GM18507 (cell line): ENCODE results near the gene POMC.
"Not testable (repeated sequence)": the region's sequence is repeated elsewhere in the genome, so short reads cannot be mapped to it uniquely, and the experiment has no call there.

Experiments
- DNase-seq: peaks from one replicate; pipeline ENCODE4 v3.0.0; 2011; ENCODE audit warnings: low read depth; ENCODE audit not compliant: insufficient read length; ENCODE audit errors: extremely low spot score
- FAIRE-seq: peaks from 2 replicates; lab custom pipeline; 2011; peaks lifted over from hg19 to GRCh38; lab: Jason Lieb, UNC

Gene POMC

DNA sequence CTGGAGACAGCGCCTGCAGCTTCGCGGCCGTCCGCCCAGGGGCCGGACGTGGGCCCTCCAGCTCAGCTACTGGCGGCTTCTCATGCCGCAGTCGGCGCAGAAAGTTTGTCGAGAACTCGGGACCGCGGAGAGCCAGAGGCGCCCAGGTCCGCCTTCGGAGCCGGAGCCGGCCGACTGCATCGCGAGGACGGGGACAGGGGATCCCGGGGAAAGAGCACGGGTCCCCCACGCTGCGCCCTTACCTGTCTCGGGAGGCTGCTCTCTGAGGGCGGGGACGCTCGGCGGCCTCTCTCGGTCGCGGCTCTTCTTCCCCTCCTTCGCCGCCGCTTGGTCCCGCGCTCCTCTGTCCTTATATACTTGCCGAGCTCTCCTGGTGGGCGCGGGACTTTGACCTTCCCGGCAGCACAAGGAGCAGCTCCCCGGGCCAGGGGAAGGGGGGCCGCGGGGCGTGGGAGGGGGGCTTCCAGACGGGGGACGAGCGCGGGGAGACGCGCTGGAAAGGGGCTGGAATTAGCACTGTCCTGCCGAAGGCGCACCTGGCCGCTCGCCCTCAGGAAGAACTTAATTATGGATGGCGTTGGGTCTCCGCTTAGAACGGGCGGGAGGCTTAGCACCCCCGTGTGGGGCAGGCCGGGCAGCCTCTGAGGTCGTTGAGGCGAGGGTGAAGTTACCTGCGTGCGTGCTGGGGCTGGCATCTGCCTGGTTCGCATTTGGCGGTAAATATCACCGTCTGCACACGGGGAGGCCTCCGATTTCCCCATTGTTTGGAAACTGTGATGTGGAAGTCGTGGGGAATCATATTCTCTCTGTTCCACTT lies at the start of gene POMC:
Gene POMC, minus strand, starts transcription at position 325 of the 817 bp plus-strand sequence. CDS start 3,808 bp downstream, outside the sequence.
- FAIRE-seq (no peak), DNase-seq (no peak)

DNA sequence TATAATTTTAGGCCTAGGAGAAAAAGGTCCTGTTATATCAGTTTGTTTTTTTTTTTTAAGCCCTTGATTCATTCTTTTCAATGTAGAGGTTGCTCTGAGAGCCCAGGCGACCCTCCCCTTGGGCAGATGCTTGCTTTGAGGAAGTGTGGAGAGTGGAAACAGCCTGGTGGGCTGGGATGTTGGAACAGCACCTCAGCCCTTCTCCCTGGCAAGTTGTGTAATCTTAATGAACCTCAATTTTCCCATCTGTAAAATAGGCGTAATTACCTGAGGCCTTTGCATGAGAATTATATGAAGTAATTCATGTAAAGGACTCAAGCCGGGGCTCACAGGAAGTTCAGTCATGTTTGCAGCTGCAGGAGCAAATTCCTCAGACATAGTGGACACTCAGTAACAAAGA lies 49.7 kb upstream of the POMC start:
- no peak for DNase-seq
- no peak for FAIRE-seq

DNA sequence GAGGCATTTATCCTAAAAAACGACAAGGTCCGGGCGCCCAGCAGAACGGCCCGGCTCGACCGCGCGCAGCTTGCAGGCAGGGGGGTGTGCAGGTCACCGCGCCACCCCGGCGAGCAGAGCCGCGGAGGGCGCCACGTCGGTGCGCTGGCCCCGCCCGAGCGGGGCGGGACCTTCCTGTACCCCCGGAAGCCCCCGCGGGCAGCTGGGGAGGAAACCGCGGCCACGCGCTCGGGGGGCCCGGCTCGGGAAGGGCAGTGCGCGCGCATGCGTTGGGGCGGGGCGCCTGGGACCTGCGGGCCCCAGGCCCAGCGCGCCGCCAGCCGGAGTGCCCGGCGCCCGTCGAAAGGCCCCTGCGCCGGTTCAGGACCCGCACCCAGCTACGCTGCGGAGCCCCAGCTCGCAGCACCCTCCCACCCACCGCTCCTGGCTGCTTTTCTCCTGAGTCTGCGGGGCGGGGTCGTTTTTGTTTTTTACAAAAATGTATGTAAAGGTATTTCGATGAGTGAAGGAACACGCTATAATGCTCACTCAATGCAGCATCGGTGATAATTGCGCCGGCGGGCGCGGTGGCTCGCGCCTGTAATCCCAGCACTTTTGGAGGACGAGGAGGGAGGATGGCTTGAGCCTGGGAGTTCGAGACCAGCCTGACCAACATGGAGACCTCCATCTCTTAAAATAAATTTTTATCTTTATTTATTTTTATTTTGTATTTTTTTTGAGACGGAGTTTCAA lies 47.7 kb upstream of the POMC start:
- DNase-seq (peak; percentile 70), FAIRE-seq (peak; percentile 26)

- FAIRE-seq (no peak), DNase-seq (no peak)
These were observed 46.9 kb upstream of the POMC start for GRCh38 chr2:25215232-25215631.

DNA sequence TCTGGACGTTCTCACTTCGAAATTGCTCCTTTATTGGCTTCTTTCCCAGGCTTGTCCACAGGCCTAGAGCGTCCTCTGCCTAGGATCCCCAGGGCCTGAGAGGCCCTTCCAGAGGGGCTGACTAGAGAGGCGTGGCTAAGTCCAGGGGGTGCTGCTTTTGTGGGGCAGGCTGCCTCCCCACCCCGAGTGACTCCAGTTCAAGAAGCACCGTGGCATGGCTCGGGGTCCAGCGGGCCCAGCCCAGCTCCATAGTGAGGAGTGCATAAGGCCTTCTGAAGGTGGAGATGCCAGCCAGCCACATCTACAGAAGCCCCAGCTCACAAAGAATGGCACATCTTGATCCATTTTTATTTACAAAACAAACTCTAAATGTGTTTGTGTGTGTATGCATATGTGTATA lies 44.8 kb upstream of the POMC start:
- FAIRE-seq, result no peak
- DNase-seq, result no peak

- DNase-seq, FAIRE-seq: not testable (repeated sequence)
These were observed 42.5 kb upstream of the POMC start for GRCh38 chr2:25210923-25211322.

GRCh38 chr2:25207078-25207545 lies 38.7 kb upstream of the POMC start:
- DNase-seq (no peak), FAIRE-seq (no peak)

GRCh38 chr2:25204190-25204838 lies 35.9 kb upstream of the POMC start:
- FAIRE-seq, result no peak
- no peak for DNase-seq

DNA sequence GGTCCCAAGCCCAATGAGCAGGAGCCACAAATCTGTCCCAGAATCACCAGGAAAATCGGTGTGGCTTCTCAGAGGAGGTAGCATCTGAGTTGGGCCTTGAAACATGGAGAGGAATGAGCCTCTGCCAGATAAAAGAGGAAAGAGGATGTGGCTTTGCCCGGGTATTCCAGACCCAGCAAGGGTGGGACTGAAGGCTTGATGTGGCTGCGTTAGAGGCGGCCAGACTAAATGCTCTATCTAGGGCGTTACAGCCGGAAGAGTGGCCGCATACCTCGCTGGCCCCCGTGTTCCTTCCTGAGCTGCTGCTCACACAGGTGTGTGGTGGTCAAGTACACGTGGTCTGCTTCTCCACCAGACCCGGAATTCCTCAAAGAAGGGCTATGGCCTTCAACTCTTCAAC lies 33.9 kb upstream of the POMC start:
- no peak for DNase-seq
- FAIRE-seq, result no peak

- DNase-seq (no peak), FAIRE-seq (no peak)
These were observed 33.4 kb upstream of the POMC start for GRCh38 chr2:25201794-25202193.

- DNase-seq (no peak), FAIRE-seq (no peak)
These were observed 32.9 kb upstream of the POMC start for GRCh38 chr2:25201265-25201664.

GRCh38 chr2:25198576-25198975 lies 30.2 kb upstream of the POMC start:
- DNase-seq (no peak), FAIRE-seq (no peak)

- DNase-seq (no peak), FAIRE-seq (no peak)
These were observed 29.8 kb upstream of the POMC start for GRCh38 chr2:25198209-25198525.

GRCh38 chr2:25197336-25198208 lies 29.2 kb upstream of the POMC start:
- DNase-seq, result no peak
- no peak for FAIRE-seq

DNA sequence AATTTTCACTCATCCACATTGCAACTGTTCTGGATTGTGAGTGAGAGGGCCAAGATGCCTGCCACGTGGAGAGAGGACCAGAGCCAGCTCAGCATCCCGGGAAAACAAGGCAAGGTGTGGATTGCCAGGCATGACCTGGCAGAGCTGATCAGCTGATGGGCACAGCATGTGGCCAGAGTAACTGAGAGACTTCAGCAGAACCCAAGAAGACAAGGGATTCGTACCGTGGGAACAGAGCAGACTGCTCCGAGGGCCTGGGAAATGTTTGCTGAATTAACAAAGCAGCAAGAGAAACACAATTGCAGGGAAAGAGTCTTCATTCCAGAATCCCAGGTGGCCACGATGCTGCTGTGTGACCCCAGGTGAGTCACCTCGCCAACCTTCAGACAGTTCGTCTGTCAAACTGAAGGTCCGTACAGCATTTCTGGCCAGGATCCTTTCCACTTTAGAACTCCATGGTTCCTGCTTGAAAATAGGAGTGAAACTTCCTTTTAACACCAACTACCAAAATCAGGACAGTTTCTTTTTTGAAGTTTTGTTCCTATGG lies 26.3 kb upstream of the POMC start:
- no peak for DNase-seq
- FAIRE-seq, result no peak

DNA sequence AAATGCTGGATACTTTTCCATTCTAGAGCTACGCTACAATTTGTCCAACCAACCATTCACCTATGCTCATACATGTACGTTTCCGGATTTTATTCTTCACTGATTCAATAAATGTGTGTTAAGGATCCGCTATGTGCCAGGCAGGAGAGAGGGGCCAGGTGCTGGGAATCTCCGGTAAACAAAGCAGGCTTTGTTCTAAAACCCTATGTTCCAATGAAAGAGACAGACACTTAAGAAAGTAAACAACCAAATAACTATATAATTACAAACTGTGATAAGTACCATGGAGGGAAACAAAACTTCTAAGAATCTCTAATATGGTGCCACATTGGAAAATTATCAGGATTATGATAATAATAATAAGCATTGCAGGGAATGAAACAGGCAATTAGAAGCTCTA lies 22.2 kb upstream of the POMC start:
- DNase-seq (no peak), FAIRE-seq (no peak)

DNA sequence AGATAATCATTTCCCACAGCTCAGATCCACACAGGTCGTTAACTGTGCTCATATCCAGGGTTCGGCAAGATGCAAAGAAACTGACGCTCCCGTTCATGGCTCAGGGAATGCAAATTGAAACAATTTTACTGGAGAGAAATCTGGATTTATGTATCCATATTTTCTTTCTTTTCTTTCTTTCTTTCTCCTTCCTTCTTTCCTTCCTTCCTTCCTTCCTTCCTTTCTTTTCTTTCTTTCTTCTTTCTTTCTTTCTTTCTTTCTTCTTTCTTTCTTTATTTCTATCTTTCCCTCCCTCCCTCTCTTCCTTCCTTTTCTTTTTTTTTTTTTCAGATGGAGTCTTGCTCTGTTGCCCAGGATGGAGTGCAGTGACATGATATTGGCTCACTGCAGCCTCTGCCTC lies 20.0 kb upstream of the POMC start:
- no peak for FAIRE-seq

DNA sequence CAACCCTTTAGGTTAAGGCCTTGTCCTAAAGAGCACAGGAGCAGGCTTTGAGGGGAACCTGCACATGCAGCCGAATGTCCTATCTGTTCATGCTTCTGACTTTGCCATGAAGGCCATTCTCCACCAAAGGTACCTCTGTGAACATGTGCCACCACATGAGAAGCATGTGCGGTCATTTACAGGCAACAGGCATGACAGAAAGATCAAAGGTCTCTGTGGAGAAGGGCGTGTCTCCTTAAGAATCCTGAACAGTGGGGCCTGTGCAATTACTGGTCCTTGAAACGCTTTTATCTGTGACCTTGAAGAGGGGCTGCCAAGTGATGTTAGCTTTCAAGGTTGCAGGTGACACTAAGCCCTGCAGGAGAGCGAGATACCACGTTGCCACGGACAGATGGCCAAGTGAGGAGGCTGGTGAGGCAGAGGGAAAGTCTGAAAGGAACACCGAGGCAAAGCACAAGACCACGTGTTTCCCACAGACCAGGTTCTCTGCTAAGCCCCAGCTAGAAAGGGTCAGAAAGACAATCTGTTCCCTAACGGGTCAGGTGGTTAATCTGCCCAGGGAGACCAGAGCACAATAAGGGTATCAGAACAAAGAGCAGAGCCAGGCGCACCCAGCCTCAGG lies 19.5 kb upstream of the POMC start:
- FAIRE-seq (no peak), DNase-seq (no peak)

More for the DNA sequence above, 20.0 kb upstream of the POMC start:
- DNase-seq, result no peak

DNA sequence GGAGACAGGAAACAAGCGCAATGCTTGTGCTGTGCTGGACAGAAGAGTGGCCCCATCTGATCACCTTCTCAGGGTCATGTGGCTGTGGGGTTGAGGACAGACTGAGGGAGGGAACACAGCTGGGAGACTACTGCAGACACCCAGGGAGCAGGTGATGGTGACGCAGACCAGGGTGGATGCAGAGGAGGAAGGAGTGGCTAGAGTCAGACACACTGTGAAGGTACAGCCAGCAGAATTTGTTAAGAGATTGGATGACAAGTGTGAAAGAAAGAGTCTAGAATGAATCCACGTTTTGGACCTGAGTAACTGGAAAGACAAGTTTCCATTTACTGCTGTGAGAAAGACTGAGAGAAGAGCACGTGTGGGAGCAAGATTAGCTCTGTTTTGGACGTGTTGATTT lies 15.9 kb upstream of the POMC start:
- no peak for FAIRE-seq
- DNase-seq, result no peak
